Measurements from ENCODE around the gene WDR70.

Gene WDR70

GRCh38 chr5:37723162-37723961 is 344.2 kb downstream of the WDR70 start:
- no peak for DNase-seq (ENCODE audit: low spot score)

- no peak for DNase-seq (ENCODE audit: low spot score)
Observed at GRCh38 chr5:37724395-37725125, 345.4 kb downstream of the WDR70 start.

GRCh38 chr5:37725185-37725584 is 346.1 kb downstream of the WDR70 start:
- no peak for DNase-seq (ENCODE audit: low spot score)

GRCh38 chr5:37727238-37727637 is 348.1 kb downstream of the WDR70 start:
- no peak for DNase-seq (ENCODE audit: low spot score)

- no peak for DNase-seq (ENCODE audit: low spot score)
Observed at GRCh38 chr5:37730896-37731455, 351.9 kb downstream of the WDR70 start.

GRCh38 chr5:37734114-37734513 is 355.0 kb downstream of the WDR70 start:
- no peak for DNase-seq (ENCODE audit: low spot score)

GRCh38 chr5:37735649-37736347 is 356.7 kb downstream of the WDR70 start:
- DNase-seq (ENCODE audit: low spot score): no peak

- no peak for DNase-seq (ENCODE audit: low spot score)
Observed at GRCh38 chr5:37736397-37736796, 357.3 kb downstream of the WDR70 start.

GRCh38 chr5:37737326-37738056 is 358.4 kb downstream of the WDR70 start:
- DNase-seq (ENCODE audit: low spot score): no peak

- DNase-seq (ENCODE audit: low spot score): peak; percentile 45
Observed at GRCh38 chr5:37738057-37738691, 359.1 kb downstream of the WDR70 start.

GRCh38 chr5:37738865-37739488 is 359.9 kb downstream of the WDR70 start:
- no peak for DNase-seq (ENCODE audit: low spot score)

GRCh38 chr5:37739817-37740261 is 360.7 kb downstream of the WDR70 start:
- DNase-seq (ENCODE audit: low spot score): no peak

GRCh38 chr5:37740331-37741066 is 361.4 kb downstream of the WDR70 start:
- DNase-seq (ENCODE audit: low spot score): no peak

GRCh38 chr5:37742111-37742510 is 363.0 kb downstream of the WDR70 start:
- no peak for DNase-seq (ENCODE audit: low spot score)

- no peak for DNase-seq (ENCODE audit: low spot score)
Observed at GRCh38 chr5:37751227-37751626, 372.1 kb downstream of the WDR70 start.

GRCh38 chr5:37754976-37755375 is 375.9 kb downstream of the WDR70 start:
- no peak for DNase-seq (ENCODE audit: low spot score)

- no peak for DNase-seq (ENCODE audit: low spot score)
Observed at GRCh38 chr5:37755581-37755980, 376.5 kb downstream of the WDR70 start.

- DNase-seq (ENCODE audit: low spot score): no peak
Observed at GRCh38 chr5:37756248-37756647, 377.1 kb downstream of the WDR70 start.

GRCh38 chr5:37757980-37758582 is 379.0 kb downstream of the WDR70 start:
- DNase-seq (ENCODE audit: low spot score): no peak

GRCh38 chr5:37767251-37767650 is 388.1 kb downstream of the WDR70 start:
- no peak for DNase-seq (ENCODE audit: low spot score)
